Motor neuron (in vitro differentiated cells): ENCODE data around the gene ADRM1. TPM values are rescaled to one million over a fixed set of nuclear protein-coding genes. Genes with fewer than 3 reads are reported as not detected.
A peak's percentile ranks its signal among the peaks of the same experiment; 100 is the strongest.

ENCODE experiments used
- ATAC-seq, 8 experiments: fragments of 200-7000 bp; cut with Tn5 transposase; replicated peaks in 6 of 8; 2 replicates each; pipeline ENCODE4 v1.8.0; 2021; ENCODE audit warnings: mild to moderate bottlenecking in 8 of 8, moderate library complexity in 8 of 8
- H3K27ac ChIP-seq, 2 donors: fragments of 250-450 bp; sonication (Bioruptor Pico); 2 replicates each; pipeline ENCODE4 v1.9.0; 2021; ENCODE audit warnings: antibody characterized with exemption in 2 of 2, mild to moderate bottlenecking in 2 of 2, moderate library complexity in 1 of 2
- H3K4me1 ChIP-seq, 2 donors: fragments of 250-450 bp; sonication (Bioruptor Pico); replicated peaks in 1 of 2; 2 replicates each; pipeline ENCODE4 v1.6.1; 2021; ENCODE audit warnings: antibody characterized with exemption in 2 of 2, mild to moderate bottlenecking in 2 of 2, moderate library complexity in 1 of 2
- H3K4me3 ChIP-seq, 5 donors: fragments of 250-450 bp; sonication (Bioruptor Pico); 2 replicates each; pipeline ENCODE4 v1.9.0; 2021; ENCODE audit warnings: antibody characterized with exemption in 5 of 5, mild to moderate bottlenecking in 5 of 5, moderate library complexity in 4 of 5
- WGBS, 10 experiments: fragments of 450-650 bp; shearing (Covaris generic); methylation state at CpG; one replicate each; pipeline ENCODE4 v1.0.0; 2022; 5-methylcytosine and 5-hydroxymethylcytosine counted together
- in situ Hi-C, 9 experiments: fragments of 400-800 bp; cut with MboI; loops; one replicate each; pipeline ENCODE4 v1.15.0; 2021; ENCODE audit warnings: low sequenced_read_pairs in 9 of 9, low pct_unique_long_range_greater_than_20kb in 2 of 9; ENCODE audit not compliant: unreplicated experiment in 9 of 9
- total RNA-seq, 8 experiments: library from RNA; unstranded; fragments of 300-600 nt; gene quantifications; 2 replicates each; pipeline versions ENCODE4 v1.2.3 to v1.2.4, GENCODE V29; 2022

ADRM1 gene, protein sequence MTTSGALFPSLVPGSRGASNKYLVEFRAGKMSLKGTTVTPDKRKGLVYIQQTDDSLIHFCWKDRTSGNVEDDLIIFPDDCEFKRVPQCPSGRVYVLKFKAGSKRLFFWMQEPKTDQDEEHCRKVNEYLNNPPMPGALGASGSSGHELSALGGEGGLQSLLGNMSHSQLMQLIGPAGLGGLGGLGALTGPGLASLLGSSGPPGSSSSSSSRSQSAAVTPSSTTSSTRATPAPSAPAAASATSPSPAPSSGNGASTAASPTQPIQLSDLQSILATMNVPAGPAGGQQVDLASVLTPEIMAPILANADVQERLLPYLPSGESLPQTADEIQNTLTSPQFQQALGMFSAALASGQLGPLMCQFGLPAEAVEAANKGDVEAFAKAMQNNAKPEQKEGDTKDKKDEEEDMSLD
- total RNA-seq, result 100 to 1,000 TPM in 1 of 8 experiments, 10 to 100 TPM in 7; 42.8 to 151 (median 87.9) TPM

DNA sequence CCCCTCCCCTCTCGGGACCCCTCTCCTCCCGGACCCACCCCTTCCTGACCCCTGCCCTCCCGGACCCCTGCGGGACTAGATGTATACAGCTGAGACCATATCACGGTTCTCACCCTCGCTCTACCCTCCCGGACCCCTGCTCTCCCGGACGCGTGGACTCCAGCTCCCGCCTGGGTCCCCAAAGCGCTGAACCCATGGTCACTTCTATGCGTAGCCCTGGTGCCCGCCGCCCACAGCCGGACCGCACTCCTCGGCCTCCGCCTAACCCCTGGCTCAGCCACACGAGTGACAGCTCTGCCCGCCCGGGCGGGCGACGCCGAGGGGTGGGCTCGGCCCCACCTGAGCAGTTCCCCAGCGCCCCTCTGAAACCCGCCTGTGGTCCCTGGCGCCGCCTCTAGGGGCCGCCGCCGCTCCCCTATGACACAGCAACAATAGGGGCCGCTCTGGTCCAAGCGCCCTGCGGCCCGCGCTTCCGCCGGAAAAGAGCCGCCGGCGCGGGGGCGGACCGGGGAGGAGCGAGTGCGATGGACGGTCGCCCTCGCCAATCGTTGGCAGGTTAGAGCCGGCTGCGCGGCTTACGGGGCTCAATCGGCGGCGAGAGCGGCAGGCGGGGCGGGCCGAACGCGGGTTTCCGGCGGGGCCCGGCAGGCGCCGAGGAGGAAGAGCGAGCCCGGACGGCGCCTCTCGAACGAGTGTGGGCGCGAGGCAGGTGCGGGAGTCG, at the start of gene ADRM1:
Gene ADRM1 (plus strand): TSS at position 657 of the 721 bp plus-strand sequence. CDS start 572 bp downstream, outside the sequence.
- in situ Hi-C loops, result loop anchor here in 1 of 9 experiments (10.0 kb wide), 1 partner anchor 82 kb away; the partner anchor contains the start of gene RPS21
- peak within 1 kb of the TSS; percentile 87 to 90 for H3K27ac ChIP-seq
- peak; percentile 72 to 91 (median 87) for ATAC-seq
- H3K4me3 ChIP-seq, result peak within 1 kb of the TSS; percentile 71 to 93 (median 84)
- WGBS, 10 experiments, result 0% methylated on average over 6 of the region's 81 CpGs; no CpG with 5 or more reads in 9 of the 10 experiments
- H3K4me1 ChIP-seq, result peaks cover 9 to 12% of the 10 kb centered on the region in 2 donors

DNA sequence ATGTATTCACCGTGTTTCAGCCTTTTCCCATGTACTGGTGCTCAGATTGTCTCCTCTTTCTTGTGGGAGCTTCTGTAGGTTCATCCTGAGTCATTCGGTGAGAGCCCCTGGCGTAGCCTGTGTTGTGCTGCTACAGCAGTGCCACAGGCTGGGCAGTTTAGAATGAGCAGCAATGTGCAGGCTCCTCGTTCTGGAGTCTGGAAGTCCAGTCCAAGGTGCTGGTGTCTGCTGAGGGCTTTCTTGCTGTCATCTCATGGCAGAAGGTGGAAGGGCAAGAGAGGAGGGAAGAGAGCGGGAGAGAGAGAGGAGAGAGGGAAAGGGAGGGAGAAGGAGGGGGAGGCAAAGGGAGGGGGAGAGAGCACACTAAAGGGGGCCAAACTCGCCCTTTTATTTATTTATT, 49.4 kb upstream of the ADRM1 start:
- Histone ChIP-seq H3K27ac (no peak overlapping the region), H3K4me1 (peaks cover 2 to 9% of the 10 kb centered on the region in 2 donors), H3K4me3 (no peak overlapping the region)
- in situ Hi-C loops, result no loop called here
- no peak for ATAC-seq
- 83 to 100% (median 100%) methylated on average over 1 to 3 of the region's 6 CpGs; no CpG with 5 or more reads in 4 of the 10 experiments for WGBS, 10 experiments

DNA sequence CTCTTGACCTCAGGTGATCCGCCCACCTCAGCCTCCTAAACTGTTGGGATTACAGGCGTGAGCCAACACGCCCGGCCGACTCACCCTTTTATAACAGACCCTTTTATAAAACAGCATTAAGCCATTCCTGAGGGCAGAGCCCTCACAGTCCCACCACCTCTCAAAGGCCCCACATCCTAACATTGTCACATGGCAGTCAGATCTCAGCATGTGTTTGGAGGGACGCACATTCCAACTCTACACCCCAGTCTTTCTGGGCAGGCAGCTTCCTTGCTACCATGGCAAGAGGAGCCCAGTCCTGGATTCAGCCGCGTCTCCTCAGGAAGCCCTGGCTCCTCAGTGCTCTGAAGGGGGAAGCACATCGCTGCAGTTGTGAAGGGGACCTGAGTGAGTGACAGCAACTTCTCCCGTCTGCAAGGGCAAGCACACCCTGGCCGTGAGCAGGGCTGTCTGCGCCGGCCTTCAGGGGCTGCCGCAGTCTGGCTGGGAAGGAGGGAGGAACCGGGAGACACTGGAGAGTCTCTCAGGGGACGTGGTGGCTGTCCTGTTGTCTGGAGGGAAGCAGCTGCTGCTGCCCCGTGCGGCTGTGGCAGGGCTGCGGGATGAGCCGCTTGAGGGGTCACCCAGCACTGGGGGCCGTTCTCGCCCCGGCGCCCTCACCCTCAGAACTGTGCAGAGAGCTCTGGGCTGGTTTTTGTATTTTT, 48.6 kb upstream of the ADRM1 start:
- peak in 5 of 8 experiments; percentile 46 to 87 (median 79) for ATAC-seq
- in situ Hi-C loops, result no loop called here
- Histone ChIP-seq H3K27ac (peak overlapping the region in 1 of 2 donors; percentile 41), H3K4me3 (no peak overlapping the region), H3K4me1 (peaks cover 2 to 9% of the 10 kb centered on the region in 2 donors)
- 64 to 89% (median 79%) methylated on average over 5 to 11 of the region's 24 CpGs; no CpG with 5 or more reads in 6 of the 10 experiments for WGBS, 10 experiments

DNA sequence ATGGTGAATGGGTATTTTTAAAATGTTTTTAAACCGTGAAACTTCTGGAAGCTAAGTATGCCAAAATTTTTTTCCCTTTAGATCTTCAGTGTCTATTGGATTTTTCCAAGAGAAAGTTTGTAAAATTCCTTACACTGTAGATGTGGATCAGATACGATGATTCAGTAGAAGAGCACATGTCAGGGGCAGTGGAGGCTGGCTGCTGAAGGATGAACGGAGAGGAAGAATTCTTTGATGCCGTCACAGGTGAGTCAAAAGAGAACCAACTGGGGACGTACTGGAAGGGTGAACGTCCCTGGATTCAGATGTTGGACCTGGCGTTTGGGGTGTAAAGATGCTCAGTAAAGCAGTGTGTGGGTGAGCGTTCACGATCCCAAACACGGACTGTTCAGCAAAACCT, 46.8 kb upstream of the ADRM1 start:
- WGBS, 10 experiments, result 81 to 100% (median 95%) methylated on average over 2 to 10 of the region's 10 CpGs; no CpG with 5 or more reads in 1 of the 10 experiments
- H3K4me1 ChIP-seq, result peaks cover 2 to 9% of the 10 kb centered on the region in 2 donors
- in situ Hi-C loops, result no loop called here
- no peak overlapping the region for H3K4me3 ChIP-seq
- ATAC-seq, result no peak
- H3K27ac ChIP-seq, result no peak overlapping the region

DNA sequence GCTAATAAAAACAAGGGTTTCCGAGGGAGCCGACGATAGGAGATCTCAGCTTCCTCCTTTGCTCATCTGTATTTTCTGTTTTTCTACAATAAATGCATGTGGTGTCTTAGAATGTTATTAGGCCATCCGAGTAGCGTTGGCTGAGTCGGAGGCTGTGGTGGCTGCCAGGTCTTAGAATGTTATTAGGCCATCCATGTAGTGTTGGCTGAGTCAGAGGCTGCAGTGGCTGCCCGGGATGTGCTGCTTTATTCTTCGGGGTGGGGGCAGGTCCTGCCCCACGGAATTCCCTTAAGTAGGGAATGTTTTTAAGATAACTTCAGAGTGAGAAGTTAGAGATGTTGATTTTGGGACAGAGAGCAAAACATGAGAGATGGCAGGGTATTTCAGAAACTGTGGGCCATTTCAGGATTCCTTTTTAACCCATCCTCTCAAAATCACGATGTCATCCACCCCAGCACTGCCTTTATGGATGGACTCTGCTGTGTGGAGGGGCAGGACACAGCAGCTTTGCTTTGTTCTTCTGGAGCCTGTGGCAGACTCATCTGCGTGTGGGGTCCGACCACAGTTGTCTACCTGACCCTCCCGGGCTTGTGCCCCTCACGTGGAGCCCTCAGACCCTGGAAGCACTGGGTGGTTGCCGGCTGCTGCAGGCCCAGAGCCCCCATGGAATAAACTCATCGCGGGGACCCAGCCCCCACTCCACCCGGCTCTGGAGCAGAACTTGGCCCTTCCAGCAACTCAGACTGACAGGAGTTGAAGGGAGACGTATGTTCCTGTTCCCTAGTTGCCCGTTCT, 44.1 kb upstream of the ADRM1 start:
- H3K4me3 ChIP-seq, result no peak overlapping the region
- peak in 4 of 8 experiments; percentile 42 to 94 (median 84) for ATAC-seq
- H3K4me1 ChIP-seq, result peaks cover 2 to 9% of the 10 kb centered on the region in 2 donors
- in situ Hi-C loops, result no loop called here
- WGBS, 10 experiments, result 31 to 92% (median 78%) methylated on average over 2 to 10 of the region's 20 CpGs
- H3K27ac ChIP-seq, result no peak overlapping the region

DNA sequence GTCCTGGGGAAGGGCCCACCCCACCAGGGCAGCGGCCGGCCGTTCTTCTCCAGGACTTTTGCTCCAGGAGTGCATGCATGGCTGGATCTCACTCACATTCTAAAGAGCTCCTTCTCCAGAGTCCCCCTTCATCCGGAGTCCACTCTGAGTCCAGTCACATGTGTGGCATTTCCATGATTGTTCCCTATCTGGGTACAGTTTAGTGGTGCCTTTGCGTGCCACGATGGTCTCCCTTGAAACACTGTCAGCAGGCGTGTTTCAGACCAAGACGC, 43.6 kb upstream of the ADRM1 start:
- ATAC-seq, result no peak
- WGBS, 10 experiments, result 33 to 100% methylated on average over 1 of the region's 8 CpGs; no CpG with 5 or more reads in 8 of the 10 experiments
- Histone ChIP-seq H3K4me3 (no peak overlapping the region), H3K27ac (no peak overlapping the region), H3K4me1 (peaks cover 0 to 3% of the 10 kb centered on the region in 2 donors)
- in situ Hi-C loops, result no loop called here

DNA sequence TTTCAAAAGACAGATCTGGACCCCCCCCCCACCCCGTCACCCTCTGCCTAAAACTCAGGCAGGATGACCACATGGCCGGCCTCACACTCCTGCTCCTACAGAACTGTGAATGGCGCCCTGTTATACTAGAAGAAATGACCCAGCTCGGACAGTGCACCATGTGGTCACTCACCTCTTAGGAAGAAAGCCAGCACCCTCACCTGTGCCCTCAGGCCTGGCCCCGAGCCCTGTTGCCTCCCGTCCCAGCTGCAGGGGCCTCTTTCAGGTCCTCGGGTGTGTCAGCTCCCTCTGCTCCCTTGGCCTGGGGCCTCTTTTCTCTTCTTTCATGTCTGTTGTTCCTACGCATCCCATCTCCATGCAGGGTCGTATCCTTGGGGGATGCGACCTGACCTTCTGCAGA, 40.7 kb upstream of the ADRM1 start:
- in situ Hi-C loops, result no loop called here
- WGBS, 10 experiments, result 70 to 90% (median 83%) methylated on average over 1 to 2 of the region's 10 CpGs; no CpG with 5 or more reads in 5 of the 10 experiments
- Histone ChIP-seq H3K4me3 (no peak overlapping the region), H3K4me1 (no peaks in the 10 kb centered on the region), H3K27ac (no peak overlapping the region)
- no peak for ATAC-seq

DNA sequence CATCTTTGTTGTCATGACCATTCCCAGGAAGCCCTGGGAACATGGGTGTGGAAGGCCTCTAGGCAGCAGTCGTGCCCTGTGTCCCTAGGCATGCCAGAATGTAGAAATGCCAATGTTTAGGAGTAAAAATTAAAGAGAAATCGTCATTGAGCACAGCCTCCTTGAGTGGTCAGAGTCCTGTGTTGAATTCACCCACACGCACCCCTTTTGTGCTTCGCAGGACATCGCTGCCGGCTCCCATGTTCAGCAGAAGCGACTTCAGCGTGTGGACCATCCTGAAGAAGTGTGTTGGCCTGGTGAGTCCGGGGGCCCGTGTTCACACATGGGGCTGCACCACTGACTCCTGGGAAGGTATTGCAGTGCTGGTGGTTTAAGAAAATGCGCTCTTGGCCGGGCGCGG, 39.4 kb upstream of the ADRM1 start:
- H3K27ac ChIP-seq, result no peak overlapping the region
- no peak overlapping the region for H3K4me3 ChIP-seq
- peak in 1 of 8 experiments; percentile 23 for ATAC-seq
- 20 to 95% (median 87%) methylated on average over 1 to 12 of the region's 14 CpGs; no CpG with 5 or more reads in 5 of the 10 experiments for WGBS, 10 experiments
- no peaks in the 10 kb centered on the region for H3K4me1 ChIP-seq
- in situ Hi-C loops, result no loop called here

DNA sequence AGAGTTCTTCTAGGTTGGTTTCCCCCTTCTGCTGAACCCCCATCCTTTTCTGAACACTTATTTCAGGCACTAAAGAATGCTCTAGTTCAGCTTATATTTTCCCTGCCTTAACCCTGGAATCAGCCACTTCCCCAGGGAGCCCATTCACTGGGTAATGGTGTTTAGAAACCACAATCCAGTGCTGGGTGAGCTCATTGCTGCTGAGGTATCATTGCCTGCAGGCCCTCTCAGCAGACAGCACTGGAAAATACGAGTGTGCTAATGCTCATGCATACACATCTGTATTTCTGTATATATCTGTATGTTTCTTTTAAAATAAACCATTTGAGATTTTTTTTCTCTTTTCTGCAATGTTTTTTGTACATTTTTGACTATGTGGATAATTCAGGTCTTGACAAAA, 37.4 kb upstream of the ADRM1 start:
- Histone ChIP-seq H3K27ac (no peak overlapping the region), H3K4me1 (no peaks in the 10 kb centered on the region), H3K4me3 (no peak overlapping the region)
- in situ Hi-C loops, result no loop called here
- ATAC-seq, result no peak
- WGBS, 10 experiments, result 100% methylated on average over 1 of the region's 1 CpG; no CpG with 5 or more reads in 6 of the 10 experiments

DNA sequence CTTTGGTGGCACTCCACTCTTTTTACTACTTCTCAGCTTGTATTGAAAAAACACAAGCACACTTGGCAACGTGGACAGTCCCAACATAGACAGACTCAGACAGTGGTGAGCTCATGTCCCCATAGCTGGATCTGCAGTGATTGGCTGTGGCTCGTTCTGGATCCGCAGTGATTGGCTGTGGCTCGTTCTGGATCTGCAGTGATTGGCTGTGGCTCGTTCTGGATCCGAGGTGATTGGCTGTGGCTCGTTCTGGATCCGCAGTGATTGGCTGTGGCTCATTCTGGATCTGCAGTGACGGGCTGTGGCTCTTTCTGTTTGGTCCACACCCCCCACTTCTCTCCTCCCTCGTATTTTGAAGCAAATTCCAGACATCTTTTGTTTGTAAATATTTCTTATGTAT, 36.5 kb upstream of the ADRM1 start:
- Histone ChIP-seq H3K4me3 (no peak overlapping the region), H3K27ac (no peak overlapping the region), H3K4me1 (no peaks in the 10 kb centered on the region)
- in situ Hi-C loops, result no loop called here
- ATAC-seq, result no peak
- WGBS, 10 experiments, result 89 to 100% (median 100%) methylated on average over 1 to 7 of the region's 10 CpGs; no CpG with 5 or more reads in 3 of the 10 experiments

DNA sequence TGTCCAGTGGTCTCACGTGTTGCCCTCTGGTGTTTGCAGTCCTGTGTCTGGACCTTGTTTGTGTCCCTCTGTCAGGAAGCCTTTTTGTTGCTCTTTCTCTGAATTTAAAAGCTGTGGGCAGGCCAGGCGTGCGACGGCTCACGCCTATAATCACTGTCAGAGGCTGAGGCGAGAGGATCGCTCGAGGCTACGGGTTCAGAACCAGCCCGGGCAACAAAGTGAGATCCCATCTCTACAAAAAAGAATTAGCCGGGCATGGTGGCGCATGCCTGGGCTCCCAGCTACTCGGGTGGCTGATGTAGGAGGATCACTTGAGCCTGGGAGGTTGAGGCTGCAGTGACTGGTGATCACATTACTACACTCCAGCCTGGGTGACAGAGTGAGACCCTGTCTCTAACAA, 35.9 kb upstream of the ADRM1 start:
- WGBS, 10 experiments, result 17 to 100% (median 98%) methylated on average over 1 to 9 of the region's 13 CpGs; no CpG with 5 or more reads in 5 of the 10 experiments
- Histone ChIP-seq H3K4me1 (no peaks in the 10 kb centered on the region), H3K4me3 (no peak overlapping the region), H3K27ac (no peak overlapping the region)
- no peak for ATAC-seq
- in situ Hi-C loops, result no loop called here

DNA sequence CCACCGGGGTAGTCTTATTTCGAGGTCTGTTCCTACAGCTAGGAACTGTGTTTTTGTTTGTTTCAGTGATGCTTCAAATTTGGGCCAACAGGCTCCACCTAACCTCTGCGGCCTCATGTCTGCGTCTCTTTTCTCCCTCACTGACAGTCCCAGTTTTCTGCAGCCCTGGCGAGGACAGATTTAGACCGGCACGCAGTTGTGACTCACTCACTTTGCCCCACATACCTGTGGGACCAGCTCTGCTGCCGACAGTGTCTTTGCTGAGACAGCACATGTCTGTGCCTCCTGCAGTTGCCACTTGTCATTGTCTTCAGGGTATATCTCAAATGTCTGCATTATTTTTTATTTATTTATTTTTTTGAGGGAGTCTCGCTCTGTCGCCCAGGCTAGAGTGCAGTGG, 35.3 kb upstream of the ADRM1 start:
- in situ Hi-C loops, result no loop called here
- Histone ChIP-seq H3K27ac (no peak overlapping the region), H3K4me3 (no peak overlapping the region), H3K4me1 (no peaks in the 10 kb centered on the region)
- no peak for ATAC-seq
- WGBS, 10 experiments, result 78 to 100% (median 90%) methylated on average over 2 to 8 of the region's 10 CpGs; no CpG with 5 or more reads in 3 of the 10 experiments
